IMR-90 (cell line): ENCODE results near the gene CTIF. TPM values are rescaled to one million over a fixed set of nuclear protein-coding genes. Genes with fewer than 3 reads are reported as not detected.

ENCODE experiments used
- ATAC-seq: fragments of 200-7000 bp; cut with Tn5 transposase; 2 replicates; pipeline ENCODE4 v1.9.1; 2020; ENCODE audit warnings: low read depth, mild to moderate bottlenecking, moderate library complexity
- BruUV-seq: library from RNA; stranded (reverse); fragments of 400-500 nt; replicated peaks from 2 replicates; lab custom pipeline; 2021; lab: Mats Ljungman, UMichigan
- CTCF ChIA-PET: fragments of 300-600 bp; formaldehyde crosslinking; extraction: SDS; loops from one replicate; lab custom pipeline; 2021; ENCODE audit warnings: antibody characterized with exemption; lab: Yijun Ruan, JAX
- POLR2A ChIA-PET: fragments of 300-600 bp; sonication (Branson Sonifier 250); formaldehyde crosslinking; loops from one replicate; lab custom pipeline; 2022; ENCODE audit warnings: antibody characterized with exemption; ENCODE audit not compliant: unreplicated experiment; lab: Charles Lee
- DNase-seq: peaks from one replicate; pipeline ENCODE4 v3.0.0; 2013
- H2AFZ ChIP-seq: replicated peaks from 2 replicates; pipeline ENCODE3; 2013; ENCODE audit warnings: low read length, mild to moderate bottlenecking; ENCODE audit not compliant: poor library complexity
- H2AK5ac ChIP-seq: 2 replicates; pipeline ENCODE4 v1.6.1; 2013; ENCODE audit warnings: low read depth, low read length, inconsistent platforms
- H2AK9ac ChIP-seq: replicated peaks from 2 replicates; pipeline ENCODE3; 2013; ENCODE audit warnings: mild to moderate bottlenecking, low read depth, low read length, moderate library complexity; ENCODE audit not compliant: poor library complexity
- H2BK120ac ChIP-seq: 2 replicates; pipeline ENCODE4 v1.6.1; 2013; ENCODE audit warnings: low read depth, low read length, inconsistent platforms
- H2BK15ac ChIP-seq: 3 replicates; pipeline ENCODE4 v1.6.1; 2013; ENCODE audit warnings: low read depth, low read length, inconsistent platforms
- H2BK20ac ChIP-seq: 2 replicates; pipeline ENCODE4 v1.6.1; 2013; ENCODE audit warnings: low read depth, mild to moderate bottlenecking, inconsistent platforms, low read length, moderate library complexity
- H2BK5ac ChIP-seq: 2 replicates; pipeline ENCODE4 v1.6.1; 2013; ENCODE audit warnings: mild to moderate bottlenecking, low read depth, low read length, inconsistent platforms; ENCODE audit not compliant: poor library complexity, severe bottlenecking
- H3K14ac ChIP-seq: replicated peaks from 2 replicates; pipeline ENCODE4 v1.6.1; 2013; ENCODE audit warnings: low read depth, low read length, inconsistent platforms
- H3K18ac ChIP-seq: 2 replicates; pipeline ENCODE4 v1.6.1; 2013; ENCODE audit warnings: low read depth, low read length, control low read depth
- H3K23ac ChIP-seq: 2 replicates; pipeline ENCODE4 v1.6.1; 2013; ENCODE audit warnings: low read depth, low read length, inconsistent platforms
- H3K27ac ChIP-seq: 2 replicates; pipeline ENCODE4 v1.5.1; 2013; ENCODE audit warnings: mild to moderate bottlenecking, control low read depth, low read length; ENCODE audit not compliant: insufficient read depth
- H3K27me3 ChIP-seq: 2 replicates; pipeline ENCODE4 v1.6.1; 2013; ENCODE audit warnings: low read length; ENCODE audit not compliant: control insufficient read depth, insufficient read depth
- H3K36me3 ChIP-seq: 2 replicates; pipeline ENCODE4 v1.6.1; 2013; ENCODE audit warnings: low read length, mixed read lengths; ENCODE audit not compliant: control insufficient read depth, insufficient read depth
- H3K4ac ChIP-seq: 2 replicates; pipeline ENCODE4 v1.6.1; 2013; ENCODE audit warnings: low read depth, low read length, inconsistent platforms
- H3K4me1 ChIP-seq: 2 replicates; pipeline ENCODE4 v1.6.1; 2013; ENCODE audit warnings: low read length, mixed read lengths; ENCODE audit not compliant: control insufficient read depth, insufficient read depth
- H3K4me2 ChIP-seq: 2 replicates; pipeline ENCODE4 v1.6.1; 2013; ENCODE audit warnings: low read depth, mild to moderate bottlenecking, control low read depth, low read length, moderate library complexity
- H3K4me3 ChIP-seq: 2 replicates; pipeline ENCODE4 v1.5.1; 2013; ENCODE audit warnings: low read depth, mild to moderate bottlenecking, control low read depth, low read length, moderate library complexity; ENCODE audit not compliant: insufficient read depth
- H3K56ac ChIP-seq: 2 replicates; pipeline ENCODE4 v1.6.1; 2013; ENCODE audit warnings: low read length, inconsistent platforms; ENCODE audit not compliant: insufficient read depth; ENCODE audit errors: extremely low read depth
- H3K79me1 ChIP-seq, 2 experiments: 2 replicates each; pipeline ENCODE4 v1.6.1; 2013; ENCODE audit warnings: low read length in 2 of 2, inconsistent platforms in 1 of 2, low read depth in 1 of 2
- H3K9ac ChIP-seq: 2 replicates; pipeline ENCODE4 v1.6.1; 2013; ENCODE audit warnings: low read depth, low read length, control low read depth
- H3K9me1 ChIP-seq: 2 replicates; pipeline ENCODE4 v1.6.1; 2013; ENCODE audit warnings: low read length, inconsistent platforms; ENCODE audit not compliant: insufficient read depth
- H3K9me3 ChIP-seq: 2 replicates; pipeline ENCODE4 v1.6.1; 2013; ENCODE audit warnings: low read length; ENCODE audit not compliant: control insufficient read depth, insufficient read depth
- H4K20me1 ChIP-seq: 2 replicates; pipeline ENCODE4 v1.6.1; 2013; ENCODE audit warnings: low read length, inconsistent platforms; ENCODE audit not compliant: insufficient read depth
- H4K5ac ChIP-seq: 2 replicates; pipeline ENCODE4 v1.6.1; 2013; ENCODE audit warnings: mild to moderate bottlenecking, low read depth, low read length, control low read depth
- H4K8ac ChIP-seq, 2 experiments: 2 replicates each; pipeline ENCODE4 v1.6.1; 2013; ENCODE audit warnings: low read depth in 2 of 2, low read length in 2 of 2, control low read depth in 1 of 2, inconsistent platforms in 1 of 2
- H4K91ac ChIP-seq: 2 replicates; pipeline ENCODE4 v1.6.1; 2013; ENCODE audit warnings: low read depth, low read length, inconsistent platforms; ENCODE audit not compliant: insufficient read depth
- BHLHE40 ChIP-seq: fragments of 150-350 bp; IDR thresholded peaks from 2 replicates; pipeline ENCODE4 v1.6.1; 2016; ENCODE audit warnings: mild to moderate bottlenecking, low read depth, low read length
- CEBPB ChIP-seq: IDR thresholded peaks from 2 replicates; pipeline ENCODE4 v1.6.1; 2012; ENCODE audit warnings: low read depth, low read length, improper control_type of control experiment
- CHD1 ChIP-seq: IDR thresholded peaks from 2 replicates; pipeline ENCODE4 v1.6.1; 2012; ENCODE audit warnings: low read depth, low read length, improper control_type of control experiment
- CTCF ChIP-seq: conservative IDR thresholded peaks from 2 replicates; pipeline ENCODE4 v1.5.1; 2012; ENCODE audit warnings: mild to moderate bottlenecking, low read depth, low read length, improper control_type of control experiment
- ELK1 ChIP-seq: fragments of 150-350 bp; IDR thresholded peaks from 2 replicates; pipeline ENCODE4 v1.6.1; 2016; ENCODE audit warnings: low read depth, mild to moderate bottlenecking, low read length, moderate library complexity, borderline replicate concordance
- FOS ChIP-seq: fragments of 150-350 bp; IDR thresholded peaks from 2 replicates; pipeline ENCODE4 v1.6.1; 2016; ENCODE audit warnings: low read depth, low read length
- MAFK ChIP-seq: IDR thresholded peaks from 2 replicates; pipeline ENCODE4 v1.6.1; 2012; ENCODE audit warnings: low read depth, low read length, improper control_type of control experiment
- MAZ ChIP-seq: IDR thresholded peaks from 2 replicates; pipeline ENCODE4 v1.6.1; 2012; ENCODE audit warnings: low read depth, mild to moderate bottlenecking, low read length, improper control_type of control experiment, moderate library complexity, borderline replicate concordance
- MXI1 ChIP-seq: IDR thresholded peaks from 2 replicates; pipeline ENCODE4 v1.6.1; 2012; ENCODE audit warnings: low read depth, mild to moderate bottlenecking, low read length, moderate library complexity, borderline replicate concordance
- NFE2L2 ChIP-seq: fragments of 150-350 bp; IDR thresholded peaks from 2 replicates; pipeline ENCODE4 v1.6.1; 2016; ENCODE audit warnings: low read depth, mild to moderate bottlenecking, low read length
- POLR2A ChIP-seq: IDR thresholded peaks from 2 replicates; pipeline ENCODE4 v1.6.1; 2012; ENCODE audit warnings: mild to moderate bottlenecking, low read depth, low read length
- RAD21 ChIP-seq: IDR thresholded peaks from 2 replicates; pipeline ENCODE4 v1.6.1; 2012; ENCODE audit warnings: low read length, improper control_type of control experiment
- RCOR1 ChIP-seq: IDR thresholded peaks from 2 replicates; pipeline ENCODE4 v1.6.1; 2012; ENCODE audit warnings: mild to moderate bottlenecking, low read length, improper control_type of control experiment; ENCODE audit not compliant: insufficient replicate concordance
- RFX5 ChIP-seq: IDR thresholded peaks from 2 replicates; pipeline ENCODE4 v1.8.0; 2012; ENCODE audit warnings: low read depth, mild to moderate bottlenecking, low read length, moderate library complexity
- SMC3 ChIP-seq: fragments of 150-350 bp; IDR thresholded peaks from 2 replicates; pipeline ENCODE4 v1.6.1; 2016; ENCODE audit warnings: low read depth, mild to moderate bottlenecking, antibody characterized with exemption, low read length, moderate library complexity
- USF2 ChIP-seq: fragments of 150-350 bp; IDR thresholded peaks from 2 replicates; pipeline ENCODE4 v1.6.1; 2017; ENCODE audit warnings: mild to moderate bottlenecking, antibody characterized with exemption, low read length, low read depth
- WGBS, 2 experiments: methylation state at CpG; one replicate each; pipeline versions ENCODE4 v1.1.5 to v1.1.7; 2013; ENCODE audit warnings: missing lambda C conversion rate in 2 of 2; ENCODE audit not compliant: insufficient read length in 1 of 2; ENCODE audit errors: extremely low coverage in 2 of 2; 5-methylcytosine and 5-hydroxymethylcytosine counted together
- dilution Hi-C: fragments of 300-500 bp; cut with HindIII; formaldehyde crosslinking; loops from one replicate; pipeline ENCODE4 v1.14.3; 2018; ENCODE audit warnings: low sequenced_read_pairs; ENCODE audit not compliant: unreplicated experiment
- in situ Hi-C: fragments of 300-500 bp; cut with MboI; formaldehyde crosslinking; loops from 3 replicates; pipeline ENCODE4 v1.14.3; 2019; ENCODE audit warnings: low sequenced_read_pairs, inconsistent platforms, mixed read lengths
- intact Hi-C: fragments of 100-400 bp; cut with micrococcal nuclease; formaldehyde crosslinking; loops from 2 replicates; pipeline ENCODE4 v1.10.0; 2022
- polyA plus RNA-seq, 3 experiments: library from polyadenylated mRNA; depleted of rRNA; stranded (reverse); fragments of >200 nt; gene quantifications; 2 replicates each; pipeline ENCODE4 v1.2.3, GENCODE V29; 2012; ENCODE audit warnings: low replicate concordance in 1 of 3
- total RNA-seq: library from RNA; depleted of rRNA; stranded (reverse); fragments of >200 nt; gene quantifications from 2 replicates; pipeline ENCODE4 v1.2.3, GENCODE V29; 2012

CTIF gene
- total and polyA plus RNA-seq, 2 of the 4 experiments (the other 2 are of a cell fraction), result 25.1 to 57.0 TPM

- no peak overlapping the region for H2BK120ac ChIP-seq
- intact Hi-C loops (no loop called here), dilution Hi-C loops (no loop called here), in situ Hi-C loops (no loop called here)
- H3K36me3 ChIP-seq, result no peaks in the 10 kb centered on the region
- no peak overlapping the region for H3K23ac ChIP-seq
- TF ChIP-seq MAZ (no peak), NFE2L2 (no peak), SMC3 (no peak), CEBPB (no peak), RCOR1 (no peak), USF2 (no peak), ELK1 (no peak), MXI1 (no peak), CHD1 (no peak), FOS (no peak), POLR2A (no peak), BHLHE40 (no peak), CTCF (no peak), RFX5 (no peak), RAD21 (no peak), MAFK (no peak)
- H2AK9ac ChIP-seq, result peak overlapping the region; percentile 28
- ChIA-PET CTCF (no interaction called here), POLR2A (no interaction called here)
- H2BK15ac ChIP-seq, result no peak overlapping the region
- H2BK20ac ChIP-seq, result no peak overlapping the region
- H3K14ac ChIP-seq, result no peak overlapping the region
- no peak overlapping the region for H3K4ac ChIP-seq
- DNase-seq, result no peak
- BruUV-seq, result no TSS peak
- ATAC-seq, result no peak
- no peak overlapping the region for H3K9ac ChIP-seq
- no peak overlapping the region for H4K8ac ChIP-seq
- H3K79me1 ChIP-seq, result peaks cover 22 to 98% of the 10 kb centered on the region in 2 experiments; a peak in 3 of 4 replicates
- no peak overlapping the region for H4K91ac ChIP-seq
- peaks cover 11% of the 10 kb centered on the region for H3K4me1 ChIP-seq
- no peak overlapping the region for H3K27ac ChIP-seq
- no peaks in the 10 kb centered on the region for H3K9me3 ChIP-seq
- no peak overlapping the region for H4K5ac ChIP-seq
- H3K4me3 ChIP-seq, result no peak overlapping the region
- peaks cover 97% of the 10 kb centered on the region for H4K20me1 ChIP-seq
- H3K4me2 ChIP-seq, result no peak overlapping the region
- peaks cover 50% of the 10 kb centered on the region for H3K9me1 ChIP-seq
- H2BK5ac ChIP-seq, result no peak overlapping the region
- H3K18ac ChIP-seq, result no peak overlapping the region
- H3K56ac ChIP-seq, result no peak overlapping the region
- no peak overlapping the region for H2AK5ac ChIP-seq
- H2AFZ ChIP-seq, result no peak overlapping the region
- H3K27me3 ChIP-seq, result no peaks in the 10 kb centered on the region
- WGBS, 2 experiments, result no CpG with 5 or more reads among the region's 2 CpGs
Measured at GRCh38 chr18:48582946-48583345, 44.1 kb downstream of the CTIF start.
